Activated naive CD4-positive, alpha-beta T cell treated with anti-CD3 and anti-CD28 coated beads, Interleukin-2, amount 50 U/mL, for 16 hours (primary cell): ENCODE data around the gene C19orf81.

Experiments
- DNase-seq: peaks from one replicate; pipeline ENCODE4 v3.0.0-alpha.2; 2020

C19orf81 gene

GRCh38 chr19:50686310-50687032, 37.2 kb downstream of the C19orf81 start:
- no peak for DNase-seq

- DNase-seq: no peak
These were observed 39.5 kb downstream of the C19orf81 start for GRCh38 chr19:50688766-50689165.

GRCh38 chr19:50690439-50690838, 41.2 kb downstream of the C19orf81 start:
- no peak for DNase-seq

- no peak for DNase-seq
These were observed 44.1 kb downstream of the C19orf81 start for GRCh38 chr19:50693064-50693975.

- DNase-seq: no peak
These were observed 45.5 kb downstream of the C19orf81 start for GRCh38 chr19:50694815-50695145.

- no peak for DNase-seq
These were observed 46.2 kb downstream of the C19orf81 start for GRCh38 chr19:50695251-50696093.

- DNase-seq: no peak
These were observed 46.8 kb downstream of the C19orf81 start for GRCh38 chr19:50696094-50696483.

- DNase-seq: no peak
These were observed 48.3 kb downstream of the C19orf81 start for GRCh38 chr19:50697414-50698124.

GRCh38 chr19:50701367-50701985, 52.2 kb downstream of the C19orf81 start:
- DNase-seq: no peak

- no peak for DNase-seq
These were observed 53.1 kb downstream of the C19orf81 start for GRCh38 chr19:50702158-50702870.

- DNase-seq: no peak
These were observed 53.9 kb downstream of the C19orf81 start for GRCh38 chr19:50702871-50703829.

GRCh38 chr19:50703915-50704796, 54.9 kb downstream of the C19orf81 start:
- DNase-seq: no peak

- DNase-seq: peak; percentile 31
These were observed 56.3 kb downstream of the C19orf81 start for GRCh38 chr19:50705422-50706019.

- DNase-seq: no peak
These were observed 57.1 kb downstream of the C19orf81 start for GRCh38 chr19:50706387-50706786.

- no peak for DNase-seq
These were observed 59.1 kb downstream of the C19orf81 start for GRCh38 chr19:50708179-50708879.
